Liver (tissue), 3 donors: ENCODE results near the gene SNTA1.

Source experiments
- CTCF ChIP-seq: fragments of 150-350 bp; IDR thresholded peaks from 2 replicates; pipeline ENCODE4 v1.5.1; 2017; ENCODE audit warnings: improper control_type of control experiment, low read depth, low read length; ENCODE audit not compliant: missing input control
- JUND ChIP-seq, 2 donors: IDR thresholded peaks; 2 replicates each; pipeline ENCODE4 v1.6.1; 2016; ENCODE audit warnings: antibody characterized with exemption in 2 of 2
- REST ChIP-seq: IDR thresholded peaks from 2 replicates; pipeline ENCODE4 v1.6.1; 2016; ENCODE audit warnings: antibody characterized with exemption, mild to moderate bottlenecking
- donor health status: healthy.
- donor health status: healthy.

- no peak for TF ChIP-seq CTCF
- peak; percentile 90 to 98 for TF ChIP-seq JUND (IDR thresholded peaks at IDR 0.05)
- TF ChIP-seq REST: peak; percentile 30
Observed at GRCh38 chr20:33373735-33374605, 69.6 kb downstream of the SNTA1 start.
